PC-3 (cell line): ENCODE results near the gene RPL32. TPM values are rescaled to one million over a fixed set of nuclear protein-coding genes. Genes with fewer than 3 reads are reported as not detected.
"Not testable (repeated sequence)": the region's sequence is repeated elsewhere in the genome, so short reads cannot be mapped to it uniquely, and the experiment has no call there.

Experiments used
- ATAC-seq: fragments of 200-7000 bp; cut with Tn5 transposase; 2 replicates; pipeline ENCODE4 v1.9.1; 2020; ENCODE audit warnings: mild to moderate bottlenecking, moderate library complexity
- BruUV-seq: library from RNA; stranded (reverse); fragments of 400-500 nt; replicated peaks from 2 replicates; lab custom pipeline; 2021; lab: Mats Ljungman, UMichigan
- CTCF ChIA-PET: fragments of 300-600 bp; sonication (Branson Sonifier 250); formaldehyde crosslinking; loops from one replicate; lab custom pipeline; 2022; ENCODE audit warnings: antibody characterized with exemption; lab: Charles Lee
- POLR2A ChIA-PET: fragments of 300-600 bp; sonication (Branson Sonifier 250); formaldehyde crosslinking; loops from one replicate; lab custom pipeline; 2022; ENCODE audit warnings: antibody characterized with exemption; ENCODE audit not compliant: unreplicated experiment; lab: Charles Lee
- DNase-seq: peaks from one replicate; pipeline ENCODE4 v3.0.0-alpha.2; 2015
- H2AFZ ChIP-seq: fragments of 300-600 bp; sonication (generic); 2 replicates; pipeline ENCODE4 v1.6.0; 2016; ENCODE audit warnings: antibody characterized with exemption, low read length
- H3F3A ChIP-seq: fragments of 300-600 bp; sonication (generic); one replicate; pipeline ENCODE4 v1.6.0; 2017; ENCODE audit warnings: antibody characterized with exemption, low read length, control low read depth, mild to moderate bottlenecking; ENCODE audit not compliant: unreplicated experiment
- H3K27ac ChIP-seq: fragments of 300-600 bp; sonication (generic); 2 replicates; pipeline ENCODE4 v1.5.1; 2016; ENCODE audit warnings: mild to moderate bottlenecking, low read length
- H3K27me3 ChIP-seq: fragments of 300-600 bp; sonication (generic); 2 replicates; pipeline ENCODE4 v1.6.1; 2016; ENCODE audit warnings: low read length, mixed read lengths
- H3K36me3 ChIP-seq: fragments of 300-600 bp; sonication (generic); 2 replicates; pipeline ENCODE4 v1.6.1; 2016; ENCODE audit warnings: low read depth, mixed run types, low read length, mixed read lengths
- H3K4me1 ChIP-seq: fragments of 300-600 bp; sonication (generic); 2 replicates; pipeline ENCODE4 v1.5.1; 2016; ENCODE audit warnings: low read length; ENCODE audit not compliant: insufficient read depth
- H3K4me2 ChIP-seq: fragments of 300-600 bp; sonication (generic); 2 replicates; pipeline ENCODE4 v1.6.0; 2016; ENCODE audit warnings: low read length
- H3K4me3 ChIP-seq: fragments of 300-600 bp; sonication (generic); 2 replicates; pipeline ENCODE4 v1.5.1; 2016; ENCODE audit warnings: mild to moderate bottlenecking, low read length, mixed read lengths
- H3K79me2 ChIP-seq: fragments of 300-600 bp; sonication (generic); 2 replicates; pipeline ENCODE4 v1.6.1; 2017; ENCODE audit warnings: low read length, mixed read lengths
- H3K9ac ChIP-seq: fragments of 300-600 bp; sonication (generic); 2 replicates; pipeline ENCODE4 v1.6.0; 2016; ENCODE audit warnings: mild to moderate bottlenecking, low read length
- H3K9me2 ChIP-seq: fragments of 300-600 bp; sonication (generic); replicated peaks from 2 replicates; pipeline ENCODE4 v1.6.1; 2016; ENCODE audit warnings: mixed run types, low read length, mixed read lengths
- H3K9me3 ChIP-seq: fragments of 300-600 bp; sonication (generic); 2 replicates; pipeline ENCODE4 v1.6.1; 2016; ENCODE audit warnings: low read length, mixed read lengths
- H4K20me1 ChIP-seq: fragments of 300-600 bp; sonication (generic); 2 replicates; pipeline ENCODE4 v1.6.1; 2016; ENCODE audit warnings: low read length, mixed read lengths
- EZH2 ChIP-seq: fragments of 300-600 bp; sonication (generic); IDR thresholded peaks from one replicate; pipeline ENCODE4 v1.6.1; 2017; ENCODE audit warnings: antibody characterized with exemption, mild to moderate bottlenecking, low read length; ENCODE audit not compliant: unreplicated experiment
- EZH2phosphoT487 ChIP-seq: fragments of 300-600 bp; sonication (generic); IDR thresholded peaks from 2 replicates; pipeline ENCODE4 v1.6.1; 2018; ENCODE audit warnings: mild to moderate bottlenecking, antibody characterized with exemption, low read length, borderline replicate concordance
- intact Hi-C: fragments of 100-400 bp; cut with micrococcal nuclease; formaldehyde crosslinking; loops from 2 replicates; pipeline ENCODE4 v1.9.0; 2023
- total RNA-seq: library from RNA; depleted of rRNA; stranded (reverse); fragments of >200 nt; gene quantifications from 2 replicates; pipeline ENCODE4 v1.2.3, GENCODE V29; 2014
- TF ChIP-seq, protein P1 (sequence below): fragments of 300-600 bp; sonication (generic); conservative IDR thresholded peaks from 2 replicates; pipeline ENCODE4 v1.5.1; 2017; ENCODE audit warnings: antibody characterized with exemption, low read depth, mild to moderate bottlenecking, low read length

RPL32 gene
- total RNA-seq, 1 experiment from 2014 or later = 2,663 TPM

DNA sequence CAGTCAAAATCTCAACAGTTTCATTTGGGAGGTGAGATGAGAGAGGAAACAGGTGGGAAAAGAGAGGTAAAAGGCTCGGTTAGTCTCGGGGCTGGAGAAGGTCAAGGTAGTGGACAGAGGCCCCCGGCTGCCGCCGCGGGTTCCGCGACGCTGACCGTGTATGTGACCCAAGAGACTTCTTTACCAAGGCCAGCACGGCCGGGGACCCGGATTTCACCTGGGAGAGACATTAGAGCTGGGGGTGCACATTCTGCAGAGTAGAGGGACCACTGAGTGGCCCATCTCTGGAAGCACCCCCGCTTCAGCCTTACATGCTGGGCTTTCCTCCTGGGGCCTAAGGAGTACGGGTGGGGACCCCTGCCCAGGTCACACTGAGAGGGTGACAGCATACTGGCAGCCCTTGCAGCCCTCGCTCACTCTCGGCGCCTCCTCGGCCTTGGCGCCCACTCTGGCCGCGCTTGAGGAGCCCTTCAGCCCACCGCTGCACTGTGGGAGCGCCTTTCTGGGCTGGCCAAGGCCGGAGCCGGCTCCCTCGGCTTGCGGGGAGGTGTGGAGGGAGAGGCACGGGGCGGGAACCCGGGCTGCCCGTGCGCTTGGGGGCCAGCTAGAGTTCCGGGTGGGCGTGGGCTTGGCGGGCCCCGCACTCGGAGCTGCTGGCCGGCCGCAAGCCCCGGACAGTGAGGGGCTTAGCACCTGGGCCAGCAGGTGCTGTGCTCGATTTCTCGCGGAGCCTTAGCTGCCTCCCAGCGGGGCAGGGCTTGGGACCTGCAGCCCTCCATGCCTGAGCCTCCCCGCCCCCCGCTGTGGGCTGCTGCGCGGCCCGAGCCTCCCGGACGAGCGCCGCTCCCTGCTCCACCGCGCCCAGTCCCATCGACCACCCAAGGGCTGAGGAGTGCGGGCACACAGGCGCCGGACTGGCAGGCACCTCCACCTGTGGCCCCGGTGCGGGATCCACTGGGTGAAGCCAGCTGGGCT lies 41.3 kb upstream of the RPL32 start:
- CTCF ChIA-PET = no interaction called here
- no peak overlapping the region for H3K9ac ChIP-seq
- no peaks in the 10 kb centered on the region for H3K79me2 ChIP-seq
- no peaks in the 10 kb centered on the region for H3F3A ChIP-seq
- no peaks in the 10 kb centered on the region for H4K20me1 ChIP-seq
- H2AFZ ChIP-seq = no peak overlapping the region
- no peak overlapping the region for H3K27ac ChIP-seq
- no peak overlapping the region for H3K4me3 ChIP-seq
- ATAC-seq (no peak), DNase-seq (no peak)
- H3K4me2 ChIP-seq = no peak overlapping the region
- no TSS peak for BruUV-seq
- H3K27me3 ChIP-seq = no peaks in the 10 kb centered on the region
- no peaks in the 10 kb centered on the region for H3K36me3 ChIP-seq
- H3K9me3 ChIP-seq = no peaks in the 10 kb centered on the region
- intact Hi-C loops = no loop called here
- POLR2A ChIA-PET = no interaction called here
- no peaks in the 10 kb centered on the region for H3K4me1 ChIP-seq
- TF ChIP-seq EZH2phosphoT487 (no peak), EZH2 (no peak)
- TF ChIP-seq, protein P1, sequence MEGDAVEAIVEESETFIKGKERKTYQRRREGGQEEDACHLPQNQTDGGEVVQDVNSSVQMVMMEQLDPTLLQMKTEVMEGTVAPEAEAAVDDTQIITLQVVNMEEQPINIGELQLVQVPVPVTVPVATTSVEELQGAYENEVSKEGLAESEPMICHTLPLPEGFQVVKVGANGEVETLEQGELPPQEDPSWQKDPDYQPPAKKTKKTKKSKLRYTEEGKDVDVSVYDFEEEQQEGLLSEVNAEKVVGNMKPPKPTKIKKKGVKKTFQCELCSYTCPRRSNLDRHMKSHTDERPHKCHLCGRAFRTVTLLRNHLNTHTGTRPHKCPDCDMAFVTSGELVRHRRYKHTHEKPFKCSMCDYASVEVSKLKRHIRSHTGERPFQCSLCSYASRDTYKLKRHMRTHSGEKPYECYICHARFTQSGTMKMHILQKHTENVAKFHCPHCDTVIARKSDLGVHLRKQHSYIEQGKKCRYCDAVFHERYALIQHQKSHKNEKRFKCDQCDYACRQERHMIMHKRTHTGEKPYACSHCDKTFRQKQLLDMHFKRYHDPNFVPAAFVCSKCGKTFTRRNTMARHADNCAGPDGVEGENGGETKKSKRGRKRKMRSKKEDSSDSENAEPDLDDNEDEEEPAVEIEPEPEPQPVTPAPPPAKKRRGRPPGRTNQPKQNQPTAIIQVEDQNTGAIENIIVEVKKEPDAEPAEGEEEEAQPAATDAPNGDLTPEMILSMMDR = no peak
- H3K9me2 ChIP-seq = no peaks in the 10 kb centered on the region

DNA sequence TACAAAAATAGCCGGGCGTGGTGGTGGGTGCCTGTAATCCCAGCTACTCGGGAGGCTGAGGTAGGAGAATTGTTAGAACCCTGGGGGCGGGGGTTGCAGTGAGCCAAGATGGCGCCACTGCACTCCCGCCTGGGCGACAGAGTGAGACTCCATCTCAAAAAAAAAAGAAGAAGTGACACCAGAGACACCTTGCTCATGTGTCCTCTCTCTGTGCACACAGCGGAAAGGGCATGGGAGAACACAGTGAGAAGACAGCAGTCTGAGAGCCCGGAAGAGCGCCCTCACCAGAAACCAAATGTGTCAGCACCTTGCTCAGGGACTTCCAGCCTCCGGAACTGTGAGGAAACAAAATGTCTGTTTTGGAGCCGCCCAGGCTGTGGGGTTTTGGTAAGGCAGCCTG lies 40.5 kb upstream of the RPL32 start:
- H3F3A ChIP-seq, H2AFZ ChIP-seq, H3K27ac ChIP-seq, BruUV-seq, H3K9me3 ChIP-seq, H3K4me2 ChIP-seq, H3K36me3 ChIP-seq, H3K4me3 ChIP-seq, DNase-seq, POLR2A ChIA-PET, H3K27me3 ChIP-seq, H3K79me2 ChIP-seq, intact Hi-C loops, ATAC-seq, H3K9me2 ChIP-seq, H4K20me1 ChIP-seq, H3K9ac ChIP-seq, H3K4me1 ChIP-seq, CTCF ChIA-PET: not testable (repeated sequence)

DNA sequence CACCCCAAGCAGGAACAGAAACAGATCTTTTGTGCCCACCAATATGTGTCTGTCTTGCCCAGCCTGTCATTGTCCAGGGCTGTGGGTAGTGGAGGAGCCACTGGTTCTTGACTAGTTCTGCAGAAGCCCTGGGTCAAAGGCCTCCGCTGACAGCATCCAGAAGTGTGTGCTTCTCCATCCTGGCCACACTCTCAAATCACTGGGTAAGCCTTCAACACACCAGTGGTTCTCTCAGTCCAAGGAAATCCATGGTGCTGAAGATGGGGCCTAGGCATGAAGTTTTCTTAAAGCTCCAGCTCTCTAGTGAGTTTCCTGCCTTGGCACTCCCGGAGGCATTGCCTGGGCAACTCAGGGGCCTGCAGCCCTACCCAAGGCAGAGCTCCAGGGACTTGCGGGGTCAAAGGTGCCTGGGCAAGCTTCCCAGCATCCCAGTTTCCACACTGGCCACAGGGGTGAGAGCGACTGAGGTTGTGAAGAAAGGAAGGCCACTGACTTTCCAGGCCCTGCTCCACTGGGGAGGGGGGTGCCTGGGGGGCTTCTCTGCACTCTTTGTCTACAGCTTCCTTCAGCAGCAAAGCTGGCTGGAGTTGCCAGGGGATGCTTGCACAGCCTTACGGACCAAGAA lies 37.9 kb upstream of the RPL32 start:
- no peaks in the 10 kb centered on the region for H3K9me2 ChIP-seq
- no peaks in the 10 kb centered on the region for H3K36me3 ChIP-seq
- H3K79me2 ChIP-seq = no peaks in the 10 kb centered on the region
- DNase-seq (no peak), ATAC-seq (no peak)
- CTCF ChIA-PET = no interaction called here
- H2AFZ ChIP-seq = no peak overlapping the region
- no peak overlapping the region for H3K9ac ChIP-seq
- intact Hi-C loops = no loop called here
- no TSS peak for BruUV-seq
- no peaks in the 10 kb centered on the region for H3K27me3 ChIP-seq
- H3K4me2 ChIP-seq = no peak overlapping the region
- no peak overlapping the region for H3K4me3 ChIP-seq
- POLR2A ChIA-PET = no interaction called here
- no peaks in the 10 kb centered on the region for H3F3A ChIP-seq
- TF ChIP-seq, protein P1 = no peak
- TF ChIP-seq EZH2phosphoT487 (no peak), EZH2 (no peak)
- no peaks in the 10 kb centered on the region for H3K9me3 ChIP-seq
- no peaks in the 10 kb centered on the region for H3K4me1 ChIP-seq
- H3K27ac ChIP-seq = no peak overlapping the region
- H4K20me1 ChIP-seq = no peaks in the 10 kb centered on the region

DNA sequence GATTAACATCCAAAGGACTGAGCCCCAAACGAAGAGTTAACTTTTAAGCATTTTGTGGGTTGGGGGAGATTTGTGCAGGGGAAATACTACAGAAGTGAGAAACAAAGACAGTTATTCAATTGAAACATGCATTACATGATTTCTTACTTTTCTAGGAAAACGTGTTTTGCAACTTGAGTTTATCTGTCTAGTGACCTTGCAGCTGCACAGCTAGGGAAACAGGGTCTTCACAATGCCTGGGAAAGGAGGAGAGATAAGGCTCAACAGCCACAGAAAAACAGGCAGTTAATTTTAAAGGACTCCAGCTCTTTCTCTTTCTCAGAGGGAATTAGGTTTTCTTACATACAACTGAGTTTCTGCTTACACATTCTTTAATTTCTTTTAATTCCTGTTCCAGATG lies 37.4 kb upstream of the RPL32 start:
- ATAC-seq, H3K36me3 ChIP-seq, DNase-seq, H2AFZ ChIP-seq, H3K27me3 ChIP-seq, H3K79me2 ChIP-seq, H3K27ac ChIP-seq, POLR2A ChIA-PET, CTCF ChIA-PET, BruUV-seq, H3K9me2 ChIP-seq, H4K20me1 ChIP-seq, H3K4me2 ChIP-seq, H3K4me3 ChIP-seq, H3K9me3 ChIP-seq, H3F3A ChIP-seq, H3K4me1 ChIP-seq, H3K9ac ChIP-seq, intact Hi-C loops: not testable (repeated sequence)
